PFSK-1 (cell line): ENCODE data around the gene ZNF407.

Source experiments
- FOXP2 ChIP-seq: optimal IDR thresholded peaks from 2 replicates; pipeline ENCODE3; 2011; ENCODE audit warnings: borderline replicate concordance, control low read depth, inconsistent platforms; ENCODE audit not compliant: insufficient read depth; ENCODE audit errors: extremely low read length, extremely low read depth
- POLR2AphosphoS5 ChIP-seq: IDR thresholded peaks from 2 replicates; pipeline ENCODE4 v1.6.1; 2012; ENCODE audit warnings: low read depth, mild to moderate bottlenecking, control low read depth, low read length, moderate library complexity
- SIN3A ChIP-seq: IDR thresholded peaks from 2 replicates; pipeline ENCODE4 v1.6.1; 2012; ENCODE audit warnings: mild to moderate bottlenecking, low read length, moderate library complexity, borderline replicate concordance; ENCODE audit not compliant: insufficient read depth
- TAF1 ChIP-seq: IDR thresholded peaks from 2 replicates; pipeline ENCODE4 v1.6.1; 2012; ENCODE audit warnings: low read length, control low read depth, borderline replicate concordance; ENCODE audit not compliant: insufficient read depth
- TF ChIP-seq, protein P1 (sequence below), 2 experiments: IDR thresholded peaks; 2 replicates each; pipeline versions ENCODE4 v1.6.1 to v1.8.0; 2011 to 2012; ENCODE audit warnings: low read depth in 2 of 2, low read length in 2 of 2, control low read depth in 1 of 2, inconsistent platforms in 1 of 2, mild to moderate bottlenecking in 1 of 2, moderate library complexity in 1 of 2; ENCODE audit not compliant: insufficient read depth in 1 of 2

GRCh38 chr18:74773171-74773624, 175.5 kb downstream of the ZNF407 start:
- no peak for TF ChIP-seq POLR2AphosphoS5
- TF ChIP-seq SIN3A, result no peak
- TF ChIP-seq TAF1, result no peak
- TF ChIP-seq, protein P1, sequence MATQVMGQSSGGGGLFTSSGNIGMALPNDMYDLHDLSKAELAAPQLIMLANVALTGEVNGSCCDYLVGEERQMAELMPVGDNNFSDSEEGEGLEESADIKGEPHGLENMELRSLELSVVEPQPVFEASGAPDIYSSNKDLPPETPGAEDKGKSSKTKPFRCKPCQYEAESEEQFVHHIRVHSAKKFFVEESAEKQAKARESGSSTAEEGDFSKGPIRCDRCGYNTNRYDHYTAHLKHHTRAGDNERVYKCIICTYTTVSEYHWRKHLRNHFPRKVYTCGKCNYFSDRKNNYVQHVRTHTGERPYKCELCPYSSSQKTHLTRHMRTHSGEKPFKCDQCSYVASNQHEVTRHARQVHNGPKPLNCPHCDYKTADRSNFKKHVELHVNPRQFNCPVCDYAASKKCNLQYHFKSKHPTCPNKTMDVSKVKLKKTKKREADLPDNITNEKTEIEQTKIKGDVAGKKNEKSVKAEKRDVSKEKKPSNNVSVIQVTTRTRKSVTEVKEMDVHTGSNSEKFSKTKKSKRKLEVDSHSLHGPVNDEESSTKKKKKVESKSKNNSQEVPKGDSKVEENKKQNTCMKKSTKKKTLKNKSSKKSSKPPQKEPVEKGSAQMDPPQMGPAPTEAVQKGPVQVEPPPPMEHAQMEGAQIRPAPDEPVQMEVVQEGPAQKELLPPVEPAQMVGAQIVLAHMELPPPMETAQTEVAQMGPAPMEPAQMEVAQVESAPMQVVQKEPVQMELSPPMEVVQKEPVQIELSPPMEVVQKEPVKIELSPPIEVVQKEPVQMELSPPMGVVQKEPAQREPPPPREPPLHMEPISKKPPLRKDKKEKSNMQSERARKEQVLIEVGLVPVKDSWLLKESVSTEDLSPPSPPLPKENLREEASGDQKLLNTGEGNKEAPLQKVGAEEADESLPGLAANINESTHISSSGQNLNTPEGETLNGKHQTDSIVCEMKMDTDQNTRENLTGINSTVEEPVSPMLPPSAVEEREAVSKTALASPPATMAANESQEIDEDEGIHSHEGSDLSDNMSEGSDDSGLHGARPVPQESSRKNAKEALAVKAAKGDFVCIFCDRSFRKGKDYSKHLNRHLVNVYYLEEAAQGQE (IDR thresholded peaks at IDR 0.05; ENCODE audit: insufficient read depth in 1 of 2, low read depth in 2 of 2, low read length in 2 of 2), result no peak
- no peak for TF ChIP-seq FOXP2
